GM10248 (cell line): ENCODE data around the gene MMD2.

Source experiments
- CTCF ChIA-PET: fragments of 300-600 bp; sonication (Branson Sonifier 250); formaldehyde crosslinking; extraction: SDS; loops from one replicate; lab custom pipeline; 2021; ENCODE audit warnings: antibody characterized with exemption; lab: Yijun Ruan, JAX
- POLR2A ChIA-PET: fragments of 350-650 bp; sonication (Branson Sonifier 250); formaldehyde crosslinking; extraction: SDS; loops from one replicate; lab custom pipeline; 2020; ENCODE audit warnings: antibody characterized with exemption; lab: Yijun Ruan, JAX
- DNase-seq: peaks from one replicate; pipeline ENCODE4 v3.0.0; 2012; ENCODE audit errors: extremely low spot score
- TF ChIP-seq, protein P1 (sequence below): IDR thresholded peaks from 2 replicates; pipeline ENCODE4 v1.5.1; 2012; ENCODE audit warnings: mild to moderate bottlenecking, low read depth; ENCODE audit errors: extremely low read depth, missing control alignments, control extremely low read depth

MMD2 gene

DNA sequence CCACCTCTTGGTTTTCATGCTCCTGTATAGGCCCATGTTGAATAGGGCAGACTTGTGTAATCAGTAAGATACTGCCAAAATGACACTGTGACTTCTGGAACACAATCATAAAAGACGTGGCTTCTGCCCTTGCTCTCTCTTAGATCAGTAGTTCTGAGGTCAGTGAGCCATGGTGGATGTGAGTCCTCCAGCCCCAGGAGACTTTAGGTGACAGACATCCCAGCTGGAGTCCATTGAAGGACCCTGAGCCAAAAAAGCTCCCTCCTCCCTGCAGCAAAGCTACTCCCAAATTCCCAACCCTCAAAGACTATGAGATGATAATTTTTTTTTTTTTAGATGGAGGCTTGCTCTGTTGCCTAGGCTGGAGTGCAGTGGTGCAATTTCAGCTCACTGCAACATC is 72.3 kb downstream of the MMD2 start:
- no peak for DNase-seq
- ChIA-PET POLR2A (no interaction called here), CTCF (interaction anchor here (1.5 kb wide), 1 partner anchor 87 kb away, joined by 4 read pairs; no protein-coding TSS in a partner anchor)
- TF ChIP-seq, protein P1, sequence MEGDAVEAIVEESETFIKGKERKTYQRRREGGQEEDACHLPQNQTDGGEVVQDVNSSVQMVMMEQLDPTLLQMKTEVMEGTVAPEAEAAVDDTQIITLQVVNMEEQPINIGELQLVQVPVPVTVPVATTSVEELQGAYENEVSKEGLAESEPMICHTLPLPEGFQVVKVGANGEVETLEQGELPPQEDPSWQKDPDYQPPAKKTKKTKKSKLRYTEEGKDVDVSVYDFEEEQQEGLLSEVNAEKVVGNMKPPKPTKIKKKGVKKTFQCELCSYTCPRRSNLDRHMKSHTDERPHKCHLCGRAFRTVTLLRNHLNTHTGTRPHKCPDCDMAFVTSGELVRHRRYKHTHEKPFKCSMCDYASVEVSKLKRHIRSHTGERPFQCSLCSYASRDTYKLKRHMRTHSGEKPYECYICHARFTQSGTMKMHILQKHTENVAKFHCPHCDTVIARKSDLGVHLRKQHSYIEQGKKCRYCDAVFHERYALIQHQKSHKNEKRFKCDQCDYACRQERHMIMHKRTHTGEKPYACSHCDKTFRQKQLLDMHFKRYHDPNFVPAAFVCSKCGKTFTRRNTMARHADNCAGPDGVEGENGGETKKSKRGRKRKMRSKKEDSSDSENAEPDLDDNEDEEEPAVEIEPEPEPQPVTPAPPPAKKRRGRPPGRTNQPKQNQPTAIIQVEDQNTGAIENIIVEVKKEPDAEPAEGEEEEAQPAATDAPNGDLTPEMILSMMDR = no peak

DNA sequence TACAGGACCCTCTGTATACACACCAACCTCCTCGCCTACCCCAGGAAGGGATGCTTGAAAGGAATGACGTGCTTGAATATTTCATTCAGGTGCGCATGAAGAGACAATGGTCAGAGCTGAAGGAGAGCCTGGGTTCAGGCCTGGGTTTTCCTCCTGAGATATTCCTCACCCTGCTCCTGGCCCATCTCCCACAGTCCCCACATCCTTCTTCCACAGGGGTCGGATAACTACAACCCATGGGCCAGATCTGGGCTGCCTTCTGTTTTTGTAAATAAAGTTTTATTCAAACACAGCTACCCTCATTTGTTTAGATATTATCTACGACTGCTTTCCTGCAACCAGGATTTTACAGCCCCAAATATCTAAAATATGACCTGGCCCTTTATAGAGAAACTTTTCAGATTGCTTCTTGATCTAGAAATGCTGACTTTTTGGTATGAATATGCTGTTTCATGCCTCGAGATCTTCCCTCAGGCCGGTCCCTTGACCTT is 73.6 kb downstream of the MMD2 start:
- POLR2A ChIA-PET = no interaction called here
- TF ChIP-seq, protein P1 = no peak
- CTCF ChIA-PET = interaction anchor here (2.6 kb wide), 1 partner anchor 94 kb away, joined by 8 read pairs; no protein-coding TSS in a partner anchor
- no peak for DNase-seq

DNA sequence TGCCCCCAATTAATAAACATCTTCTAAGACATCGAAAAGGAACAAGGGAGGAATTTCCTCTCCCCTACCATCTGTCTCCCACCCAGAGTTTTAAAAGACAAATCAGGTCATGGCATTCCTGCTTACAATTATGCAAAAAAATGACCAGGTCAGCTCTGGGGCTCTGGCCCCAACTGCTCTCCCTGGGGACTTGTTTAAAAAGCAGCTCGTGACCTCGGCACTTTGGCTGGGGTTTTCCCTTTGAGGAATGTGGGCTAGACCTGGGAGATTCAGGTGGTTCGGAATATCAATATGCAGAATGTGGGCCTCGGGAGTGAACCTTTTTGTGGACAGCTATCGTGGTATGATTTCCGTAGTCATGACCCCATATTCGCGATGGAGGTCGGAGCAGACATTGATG is 74.8 kb downstream of the MMD2 start:
- ChIA-PET CTCF (interaction anchor here (0.8 to 2.6 kb wide), 6 partner anchors 15 to 203 kb away, joined by 3 to 8 read pairs (median 4); no protein-coding TSS in a partner anchor), POLR2A (no interaction called here)
- TF ChIP-seq, protein P1 = no peak
- DNase-seq = no peak

- TF ChIP-seq, protein P1 = peak; percentile 37
- peak; percentile 87 for DNase-seq
- POLR2A ChIA-PET = no interaction called here
- CTCF ChIA-PET = interaction anchor here (0.8 to 2.6 kb wide), 6 partner anchors 14 to 203 kb away, joined by 3 to 8 read pairs (median 4); no protein-coding TSS in a partner anchor
Measured at GRCh38 chr7:4883372-4884144, 75.4 kb downstream of the MMD2 start, which contains the start of gene RADIL. Gene RADIL, minus strand, starts transcription at chr7:4883716. Its CDS starts 5,577 bp downstream, at chr7:4878139.

GRCh38 chr7:4883033-4883371 is 76.0 kb downstream of the MMD2 start:
- TF ChIP-seq, protein P1 = no peak
- POLR2A ChIA-PET = no interaction called here
- CTCF ChIA-PET = interaction anchor here (1.1 to 2.5 kb wide), 4 partner anchors 53 to 91 kb away, joined by 3 to 7 read pairs (median 4); no protein-coding TSS in a partner anchor
- DNase-seq = no peak

DNA sequence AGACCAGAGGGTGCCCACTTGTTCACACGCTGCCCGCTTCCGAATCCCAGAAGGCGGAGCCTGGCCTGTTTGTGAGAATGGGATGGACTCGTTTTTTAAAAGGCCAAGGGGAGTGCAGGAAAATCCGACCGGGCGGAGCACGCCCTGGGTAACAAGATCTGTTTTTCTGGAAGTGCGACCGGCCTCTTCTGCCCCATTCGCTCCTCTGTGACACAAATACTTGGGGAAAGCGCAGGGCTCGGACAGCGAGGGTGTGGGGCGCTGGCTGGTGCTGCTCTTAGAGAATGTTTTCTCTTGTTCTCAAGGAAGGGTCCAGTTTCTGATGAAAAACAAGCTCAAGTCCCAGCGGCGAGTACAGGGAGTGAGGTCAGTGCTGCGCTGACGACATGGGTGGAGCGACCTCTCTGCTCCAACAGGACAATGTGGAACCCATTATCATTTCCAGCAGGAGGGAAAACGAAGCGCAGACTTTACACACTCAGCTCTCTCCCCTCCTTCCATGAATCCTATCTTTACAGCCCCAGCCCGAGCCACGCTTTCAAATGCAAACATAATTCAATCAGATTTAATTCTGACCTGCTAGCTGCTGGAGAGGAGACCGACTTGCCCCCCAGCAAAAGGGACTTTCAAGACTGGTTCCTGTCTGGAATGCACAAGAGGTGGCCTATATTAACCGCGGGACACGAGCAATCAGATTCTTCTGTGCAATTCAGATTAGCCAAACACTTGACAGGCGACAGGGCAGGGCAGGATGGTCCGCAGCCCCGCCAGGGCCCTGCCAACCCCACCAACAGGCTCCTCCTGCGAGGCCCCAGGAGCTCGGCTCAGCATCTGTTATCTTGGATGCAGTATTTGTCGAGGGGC is 76.6 kb downstream of the MMD2 start:
- DNase-seq = no peak
- ChIA-PET POLR2A (no interaction called here), CTCF (interaction anchor here (1.6 to 2.5 kb wide), 2 partner anchors 52 to 90 kb away, joined by 3 to 7 read pairs; no protein-coding TSS in a partner anchor)
- TF ChIP-seq, protein P1 = no peak
